Kidney (tissue), 14 donors: ENCODE data around the gene FBLN5. TPM values are rescaled to one million over a fixed set of nuclear protein-coding genes. Genes with fewer than 3 reads are reported as not detected.

Experiments used
- DNase-seq, 5 donors: peaks; one replicate each; pipeline ENCODE4 v3.0.0-alpha.2; 2013 to 2020
- FAIRE-seq: peaks from 2 replicates; lab custom pipeline; 2012; peaks lifted over from hg19 to GRCh38; lab: Jason Lieb, UNC
- H3K27ac ChIP-seq, 2 donors: one replicate each; pipeline ENCODE4 v1.7.0; 2013; ENCODE audit warnings: low read depth in 2 of 2, low read length in 2 of 2, inconsistent platforms in 1 of 2
- H3K27me3 ChIP-seq: one replicate; pipeline ENCODE4 v1.7.1; 2013; ENCODE audit warnings: low read length, inconsistent platforms; ENCODE audit not compliant: control insufficient read depth, insufficient read depth
- H3K36me3 ChIP-seq, 3 donors: one replicate each; pipeline versions ENCODE4 v1.7.0 to v1.7.1; 2013; ENCODE audit warnings: low read length in 3 of 3, control low read depth in 1 of 3, inconsistent platforms in 1 of 3; ENCODE audit not compliant: insufficient read depth in 3 of 3, control insufficient read depth in 2 of 3
- H3K4me1 ChIP-seq, 3 donors: one replicate each; pipeline versions ENCODE4 v1.7.0 to v1.7.1; 2013; ENCODE audit warnings: low read length in 3 of 3, inconsistent platforms in 1 of 3, low read depth in 1 of 3; ENCODE audit not compliant: control insufficient read depth in 2 of 3, insufficient read depth in 2 of 3
- H3K4me3 ChIP-seq, 3 donors: one replicate each; pipeline versions ENCODE4 v1.7.0 to v1.8.1; 2013; ENCODE audit warnings: low read length in 3 of 3, control low read depth in 1 of 3, inconsistent platforms in 1 of 3
- H3K9ac ChIP-seq, 3 donors: one replicate each; pipeline versions ENCODE4 v1.7.0 to v1.7.1; 2013; ENCODE audit warnings: low read length in 3 of 3, control low read depth in 1 of 3, inconsistent platforms in 1 of 3
- H3K9me3 ChIP-seq, 3 donors: one replicate each; pipeline versions ENCODE4 v1.7.0 to v1.7.1; 2013; ENCODE audit warnings: low read length in 3 of 3, control low read depth in 1 of 3, inconsistent platforms in 1 of 3; ENCODE audit not compliant: control insufficient read depth in 2 of 3, insufficient read depth in 1 of 3
- intact Hi-C: fragments of 100-400 bp; cut with DNase I; formaldehyde crosslinking; loops from one replicate; pipeline ENCODE4 v1.11.1; 2022
- polyA plus RNA-seq: library from polyadenylated mRNA; stranded (reverse); fragments of 350-450 nt; fragmentation: Illumina TruSeq; extraction: RNeasy Lipid Tissue Mini Kit (QIAGEN cat#74804); gene quantifications from one replicate; pipeline ENCODE4 v1.2.3, GENCODE V29; 2014; ENCODE audit warnings: low read depth, low replicate concordance; ENCODE audit not compliant: insufficient read depth
- total RNA-seq: library from RNA; stranded (reverse); fragmentation: NEBNext Ultra II Directional; extraction: Animal tissue kit (Norgen Biotek cat#: 25700); gene quantifications from one replicate; pipeline ENCODE4 v1.2.1, GENCODE V29; 2021
- TF ChIP-seq, protein P1 (sequence below): IDR thresholded peaks from 3 replicates; pipeline ENCODE4 v1.5.1; 2012; ENCODE audit warnings: mild to moderate bottlenecking, moderate library complexity, borderline replicate concordance; ENCODE audit not compliant: insufficient read depth; ENCODE audit errors: extremely low read depth
- donor health status: control.
- donor health status: control.
- donor health status: control.
- donor health status: control.
- donor health status: control.
- donor health status: DM: yes; HTN: yes; CAD: no.
- donor health status: Normal renal cell carcinoma (clear cell type).

Gene FBLN5
- total and polyA plus RNA-seq, 2 donors from 2014 or later, result 75.2 to 99.0 TPM

GRCh38 chr14:91870890-91871289 is 76.6 kb downstream of the FBLN5 start:
- no peaks in the 10 kb centered on the region for H3K9me3 ChIP-seq
- no peak overlapping the region for H3K4me3 ChIP-seq
- peaks cover 0 to 5% (median 0%) of the 10 kb centered on the region in 3 donors for H3K4me1 ChIP-seq
- H3K27me3 ChIP-seq, result no peaks in the 10 kb centered on the region
- intact Hi-C loops, result no loop called here
- no peak overlapping the region for H3K27ac ChIP-seq
- H3K36me3 ChIP-seq, result peaks cover 0 to 2% (median 0%) of the 10 kb centered on the region in 3 donors
- H3K9ac ChIP-seq, result no peak overlapping the region
- TF ChIP-seq, protein P1, sequence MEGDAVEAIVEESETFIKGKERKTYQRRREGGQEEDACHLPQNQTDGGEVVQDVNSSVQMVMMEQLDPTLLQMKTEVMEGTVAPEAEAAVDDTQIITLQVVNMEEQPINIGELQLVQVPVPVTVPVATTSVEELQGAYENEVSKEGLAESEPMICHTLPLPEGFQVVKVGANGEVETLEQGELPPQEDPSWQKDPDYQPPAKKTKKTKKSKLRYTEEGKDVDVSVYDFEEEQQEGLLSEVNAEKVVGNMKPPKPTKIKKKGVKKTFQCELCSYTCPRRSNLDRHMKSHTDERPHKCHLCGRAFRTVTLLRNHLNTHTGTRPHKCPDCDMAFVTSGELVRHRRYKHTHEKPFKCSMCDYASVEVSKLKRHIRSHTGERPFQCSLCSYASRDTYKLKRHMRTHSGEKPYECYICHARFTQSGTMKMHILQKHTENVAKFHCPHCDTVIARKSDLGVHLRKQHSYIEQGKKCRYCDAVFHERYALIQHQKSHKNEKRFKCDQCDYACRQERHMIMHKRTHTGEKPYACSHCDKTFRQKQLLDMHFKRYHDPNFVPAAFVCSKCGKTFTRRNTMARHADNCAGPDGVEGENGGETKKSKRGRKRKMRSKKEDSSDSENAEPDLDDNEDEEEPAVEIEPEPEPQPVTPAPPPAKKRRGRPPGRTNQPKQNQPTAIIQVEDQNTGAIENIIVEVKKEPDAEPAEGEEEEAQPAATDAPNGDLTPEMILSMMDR, result no peak
- no peak for FAIRE-seq
- DNase-seq, result no peak

DNA sequence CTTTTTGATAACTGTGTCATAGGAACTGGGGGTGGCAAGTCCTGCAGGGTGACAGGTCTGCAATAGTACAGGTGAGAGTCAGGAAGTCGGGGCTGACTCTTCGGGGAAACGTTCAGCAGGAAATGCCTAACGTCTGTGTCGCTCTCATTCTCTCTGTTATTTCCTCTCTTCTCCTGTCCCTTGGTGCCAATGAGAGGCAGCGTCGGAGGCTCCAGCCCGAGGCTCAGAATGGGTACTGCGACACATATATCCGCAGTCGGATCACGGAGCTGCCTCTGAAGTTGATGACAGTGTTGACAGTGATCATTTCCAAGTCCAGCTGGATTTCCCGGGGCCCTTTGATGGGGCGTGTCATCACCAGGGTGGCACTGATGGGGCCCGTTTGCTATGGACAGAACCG is 77.5 kb downstream of the FBLN5 start:
- no peak for FAIRE-seq
- peaks cover 0 to 5% (median 0%) of the 10 kb centered on the region in 3 donors for H3K4me1 ChIP-seq
- no peaks in the 10 kb centered on the region for H3K27me3 ChIP-seq
- no peak for DNase-seq
- no peak overlapping the region for H3K27ac ChIP-seq
- H3K4me3 ChIP-seq, result no peak overlapping the region
- intact Hi-C loops, result no loop called here
- H3K36me3 ChIP-seq, result peaks cover 0 to 2% (median 0%) of the 10 kb centered on the region in 3 donors
- TF ChIP-seq, protein P1, result no peak
- H3K9me3 ChIP-seq, result no peaks in the 10 kb centered on the region
- H3K9ac ChIP-seq, result no peak overlapping the region

DNA sequence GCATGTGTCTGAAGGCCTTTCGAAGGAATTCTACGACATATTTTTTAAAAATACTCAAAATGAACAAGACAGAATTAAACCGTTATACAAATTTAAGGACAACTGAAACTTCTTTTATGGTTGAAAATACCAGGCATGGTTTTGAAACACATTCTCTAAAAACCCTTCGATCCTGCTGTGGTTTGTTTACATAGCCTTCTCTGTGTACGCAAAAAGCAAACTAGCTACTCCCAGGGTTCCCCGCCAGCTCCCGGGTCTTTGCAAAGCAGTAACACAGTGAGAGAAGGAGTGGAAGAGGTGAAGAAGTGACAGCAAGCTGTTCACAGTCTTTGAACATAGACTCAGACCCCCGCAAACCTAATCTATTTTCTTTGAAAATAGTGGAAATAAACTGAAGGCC is 77.9 kb downstream of the FBLN5 start:
- Histone ChIP-seq H3K27me3 (no peaks in the 10 kb centered on the region), H3K9ac (no peak overlapping the region), H3K4me1 (peaks cover 0 to 5% (median 0%) of the 10 kb centered on the region in 3 donors), H3K36me3 (peaks cover 0 to 2% (median 0%) of the 10 kb centered on the region in 3 donors), H3K9me3 (no peaks in the 10 kb centered on the region), H3K4me3 (no peak overlapping the region), H3K27ac (no peak overlapping the region)
- intact Hi-C loops, result no loop called here
- FAIRE-seq, result no peak
- DNase-seq, result no peak
- TF ChIP-seq, protein P1, result no peak
